CD4-positive, alpha-beta T cell (primary cell): ENCODE results near the gene AVPR2. TPM values are rescaled to one million over a fixed set of nuclear protein-coding genes. Genes with fewer than 3 reads are reported as not detected.

ENCODE experiments used
- ATAC-seq: fragments of 200-7000 bp; cut with Tn5 transposase; one replicate; pipeline ENCODE4 v1.10.0; 2022; ENCODE audit warnings: mild to moderate bottlenecking; ENCODE audit not compliant: poor library complexity
- CTCF ChIA-PET: fragments of 350-600 bp; sonication (Branson Sonifier 250); formaldehyde crosslinking; loops from one replicate; lab custom pipeline; 2021; ENCODE audit warnings: antibody characterized with exemption, inconsistent platforms; lab: Charles Lee
- POLR2A ChIA-PET: fragments of 350-600 bp; sonication (Branson Sonifier 250); formaldehyde crosslinking; loops from one replicate; lab custom pipeline; 2021; ENCODE audit warnings: antibody characterized with exemption, inconsistent platforms; lab: Charles Lee
- DNase-seq, 14 experiments: peaks; one replicate each; pipeline ENCODE4 v3.0.0-alpha.2; 2013 to 2020; ENCODE audit warnings: mixed read lengths in 2 of 14
- H3K27ac ChIP-seq, 2 donors: one replicate each; pipeline versions ENCODE4 v1.5.1 to v1.7.0; 2013; ENCODE audit warnings: low read length in 2 of 2, low read depth in 1 of 2, mild to moderate bottlenecking in 1 of 2
- H3K27me3 ChIP-seq, 2 experiments: 1 replicate in 1 of 2; 2 replicates in 1 of 2; pipeline versions ENCODE4 v1.6.1 to v1.7.0; 2013; ENCODE audit warnings: low read length in 2 of 2, control low read depth in 1 of 2, mild to moderate bottlenecking in 1 of 2, moderate library complexity in 1 of 2; ENCODE audit not compliant: insufficient read depth in 2 of 2, control insufficient read depth in 1 of 2
- H3K36me3 ChIP-seq: one replicate; pipeline ENCODE4 v1.6.1; 2013; ENCODE audit warnings: low read length, control low read depth; ENCODE audit not compliant: insufficient read depth
- H3K4me1 ChIP-seq: one replicate; pipeline ENCODE4 v1.6.1; 2013; ENCODE audit warnings: low read length, control low read depth; ENCODE audit not compliant: insufficient read depth
- H3K4me3 ChIP-seq: one replicate; pipeline ENCODE4 v1.5.1; 2013; ENCODE audit warnings: mild to moderate bottlenecking, low read length, moderate library complexity
- H3K9me3 ChIP-seq, 2 experiments: 1 replicate in 1 of 2; 2 replicates in 1 of 2; pipeline versions ENCODE4 v1.6.1 to v1.7.0; 2013; ENCODE audit warnings: low read length in 2 of 2, mild to moderate bottlenecking in 2 of 2, control low read depth in 1 of 2, moderate library complexity in 1 of 2; ENCODE audit not compliant: control insufficient read depth in 1 of 2, insufficient read depth in 1 of 2
- H3K27ac Mint-ChIP-seq: one replicate; pipeline ENCODE4 v1.8.0; 2020; ENCODE audit warnings: mixed read lengths
- H3K27me3 Mint-ChIP-seq: one replicate; pipeline ENCODE4 v1.8.0; 2021; ENCODE audit warnings: mixed read lengths
- H3K36me3 Mint-ChIP-seq: one replicate; pipeline ENCODE4 v1.8.0; 2021; ENCODE audit warnings: low read depth, mixed read lengths
- H3K4me1 Mint-ChIP-seq: one replicate; pipeline ENCODE4 v1.8.0; 2021; ENCODE audit warnings: low read depth, mixed read lengths
- H3K4me3 Mint-ChIP-seq: one replicate; pipeline ENCODE4 v1.8.0; 2020; ENCODE audit warnings: mild to moderate bottlenecking, mixed read lengths
- H3K9me3 Mint-ChIP-seq: one replicate; pipeline ENCODE4 v1.8.0; 2020; ENCODE audit warnings: mixed read lengths
- intact Hi-C, 2 experiments: fragments of 100-400 bp; cut with DNase I in 1 of 2; cut with micrococcal nuclease in 1 of 2; formaldehyde crosslinking; loops; one replicate each; pipeline versions ENCODE4 v1.15.1 to v1.9.0; 2023 to 2025; cut with DNase I, micrococcal nuclease
- total RNA-seq, 174 experiments: library from RNA in 2 of 174; stranded (reverse) in 2 of 174; gene quantifications; one replicate each; pipeline ENCODE4 v1.2.3 and lab custom pipeline; 2021 to 2026
- TF ChIP-seq, protein P1 (sequence below): fragments of 200-600 bp; IDR thresholded peaks from one replicate; pipeline ENCODE4 v1.8.0; 2022; ENCODE audit warnings: antibody characterized with exemption, mild to moderate bottlenecking

Gene AVPR2
- total RNA-seq, 2 experiments from 2014 or later = not detected

GRCh38 chrX:153902385-153902784, 2.1 kb upstream of the AVPR2 start:
- Histone ChIP-seq H3K27me3 (no peaks in the 10 kb centered on the region), H3K4me3 (no peak overlapping the region), H3K27ac (no peak overlapping the region), H3K4me1 (peaks cover 58% of the 10 kb centered on the region), H3K36me3 (no peaks in the 10 kb centered on the region), H3K9me3 (no peaks in the 10 kb centered on the region)
- Mint-ChIP-seq H3K27ac (no peak overlapping the region), H3K27me3 (no peaks in the 10 kb centered on the region), H3K4me3 (no peak overlapping the region), H3K9me3 (no peaks in the 10 kb centered on the region), H3K36me3 (no peaks in the 10 kb centered on the region), H3K4me1 (peaks cover 47% of the 10 kb centered on the region)
- POLR2A ChIA-PET = interaction anchor here (1.5 to 7.3 kb wide), 2 partner anchors 20 to 24 kb away, joined by 5 to 63 read pairs; partner anchors contain the start of gene ARHGAP4
- intact Hi-C loops = loop anchor here in 1 of 2 experiments (5.0 kb wide), 1 partner anchor 75 kb away; no protein-coding TSS in a partner anchor
- CTCF ChIA-PET = no interaction called here
- no peak for DNase-seq
- TF ChIP-seq, protein P1, sequence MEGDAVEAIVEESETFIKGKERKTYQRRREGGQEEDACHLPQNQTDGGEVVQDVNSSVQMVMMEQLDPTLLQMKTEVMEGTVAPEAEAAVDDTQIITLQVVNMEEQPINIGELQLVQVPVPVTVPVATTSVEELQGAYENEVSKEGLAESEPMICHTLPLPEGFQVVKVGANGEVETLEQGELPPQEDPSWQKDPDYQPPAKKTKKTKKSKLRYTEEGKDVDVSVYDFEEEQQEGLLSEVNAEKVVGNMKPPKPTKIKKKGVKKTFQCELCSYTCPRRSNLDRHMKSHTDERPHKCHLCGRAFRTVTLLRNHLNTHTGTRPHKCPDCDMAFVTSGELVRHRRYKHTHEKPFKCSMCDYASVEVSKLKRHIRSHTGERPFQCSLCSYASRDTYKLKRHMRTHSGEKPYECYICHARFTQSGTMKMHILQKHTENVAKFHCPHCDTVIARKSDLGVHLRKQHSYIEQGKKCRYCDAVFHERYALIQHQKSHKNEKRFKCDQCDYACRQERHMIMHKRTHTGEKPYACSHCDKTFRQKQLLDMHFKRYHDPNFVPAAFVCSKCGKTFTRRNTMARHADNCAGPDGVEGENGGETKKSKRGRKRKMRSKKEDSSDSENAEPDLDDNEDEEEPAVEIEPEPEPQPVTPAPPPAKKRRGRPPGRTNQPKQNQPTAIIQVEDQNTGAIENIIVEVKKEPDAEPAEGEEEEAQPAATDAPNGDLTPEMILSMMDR = no peak
- no peak for ATAC-seq

- H3K27ac Mint-ChIP-seq = peak overlapping the region; percentile 83
- POLR2A ChIA-PET = interaction anchor here (0.6 to 7.3 kb wide), 3 partner anchors 19 to 109 kb away, joined by 3 to 63 read pairs (median 5); partner anchors contain the start of genes ARHGAP4, IDH3G and SSR4
- TF ChIP-seq, protein P1 = no peak
- Histone ChIP-seq H3K4me3 (no peak overlapping the region), H3K27ac (no peak overlapping the region), H3K9me3 (no peaks in the 10 kb centered on the region), H3K36me3 (no peaks in the 10 kb centered on the region), H3K27me3 (no peaks in the 10 kb centered on the region), H3K4me1 (peaks cover 58% of the 10 kb centered on the region)
- DNase-seq (peak in 1 of 14 experiments; percentile 10), ATAC-seq (peak; percentile 3)
- CTCF ChIA-PET = no interaction called here
- no peaks in the 10 kb centered on the region for H3K9me3 Mint-ChIP-seq
- intact Hi-C loops = loop anchor here in 1 of 2 experiments (5.0 kb wide), 1 partner anchor 76 kb away; no protein-coding TSS in a partner anchor
- peaks cover 47% of the 10 kb centered on the region for H3K4me1 Mint-ChIP-seq
- peaks cover 6% of the 10 kb centered on the region for H3K36me3 Mint-ChIP-seq
- no peaks in the 10 kb centered on the region for H3K27me3 Mint-ChIP-seq
- H3K4me3 Mint-ChIP-seq = peak overlapping the region; percentile 63
Measured at GRCh38 chrX:153903238-153903980, 1.1 kb upstream of the AVPR2 start.

GRCh38 chrX:153905481-153906095, 1.1 kb downstream of the AVPR2 start:
- TF ChIP-seq, protein P1 = no peak
- H3K4me1 ChIP-seq = peaks cover 54% of the 10 kb centered on the region
- Mint-ChIP-seq H3K27me3 (no peaks in the 10 kb centered on the region), H3K27ac (peak overlapping the region; percentile 71), H3K4me3 (no peak overlapping the region), H3K9me3 (no peaks in the 10 kb centered on the region), H3K4me1 (peaks cover 45% of the 10 kb centered on the region), H3K36me3 (peaks cover 9% of the 10 kb centered on the region)
- no peak overlapping the region for H3K4me3 ChIP-seq
- H3K27ac ChIP-seq = no peak overlapping the region
- ATAC-seq = no peak
- peak in 2 of 14 experiments; percentile 3 to 15 for DNase-seq
- POLR2A ChIA-PET = interaction anchor here (1.8 to 7.3 kb wide), 2 partner anchors 17 to 21 kb away, joined by 7 to 63 read pairs; partner anchors contain the start of gene ARHGAP4
- H3K36me3 ChIP-seq = peaks cover 14% of the 10 kb centered on the region
- no peaks in the 10 kb centered on the region for H3K27me3 ChIP-seq
- no peaks in the 10 kb centered on the region for H3K9me3 ChIP-seq
- intact Hi-C loops = no loop called here
- CTCF ChIA-PET = interaction anchor here (2.0 kb wide), 1 partner anchor 41 kb away, joined by 6 read pairs; no protein-coding TSS in a partner anchor
